HepG2 (cell line): Measurements from ENCODE around the gene C21orf91. TPM values are rescaled to one million over a fixed set of nuclear protein-coding genes. Genes with fewer than 3 reads are reported as not detected.

Source experiments
- CBX1 ChIP-seq: IDR thresholded peaks from one replicate; pipeline ENCODE4 v1.6.1; 2016; ENCODE audit warnings: antibody characterized with exemption, low read depth
- EED ChIP-seq: sonication (generic); formaldehyde crosslinking; IDR thresholded peaks from 2 replicates; pipeline ENCODE4 v1.5.0; 2020; ENCODE audit warnings: mild to moderate bottlenecking, missing genetic modification reagents
- HDAC1 ChIP-seq: sonication (generic); formaldehyde crosslinking; IDR thresholded peaks from 2 replicates; pipeline ENCODE4 v1.5.1; 2020; ENCODE audit warnings: mild to moderate bottlenecking, missing genetic modification reagents
- HNRNPLL ChIP-seq: fragments of 200-400 bp; formaldehyde crosslinking; IDR thresholded peaks from 2 replicates; pipeline ENCODE4 v1.6.1; 2017; ENCODE audit warnings: mild to moderate bottlenecking, low read depth, low read length; ENCODE audit not compliant: poor library complexity, severe bottlenecking
- NRL ChIP-seq: sonication (generic); formaldehyde crosslinking; IDR thresholded peaks from 2 replicates; pipeline ENCODE4 v1.5.0; 2020; ENCODE audit warnings: missing genetic modification reagents, mild to moderate bottlenecking, moderate library complexity, borderline replicate concordance
- PCBP2 ChIP-seq: fragments of 200-400 bp; formaldehyde crosslinking; optimal IDR thresholded peaks from 2 replicates; pipeline ENCODE3; 2018; ENCODE audit warnings: low read length, low read depth; ENCODE audit not compliant: poor library complexity, severe bottlenecking
- PITX1 ChIP-seq: sonication (generic); formaldehyde crosslinking; IDR thresholded peaks from 2 replicates; pipeline ENCODE4 v1.5.1; 2020; ENCODE audit warnings: mild to moderate bottlenecking, missing genetic modification reagents
- REPIN1 ChIP-seq: sonication (generic); formaldehyde crosslinking; IDR thresholded peaks from 2 replicates; pipeline ENCODE4 v1.8.0; 2022; ENCODE audit warnings: missing genetic modification reagents, low read depth, mild to moderate bottlenecking, borderline replicate concordance
- TAF1 ChIP-seq: sonication (generic); formaldehyde crosslinking; IDR thresholded peaks from 2 replicates; pipeline ENCODE4 v1.4.0; 2020; ENCODE audit warnings: missing genetic modification reagents
- ZFP37 ChIP-seq: sonication (generic); formaldehyde crosslinking; IDR thresholded peaks from 2 replicates; pipeline ENCODE4 v1.4.0; 2020; ENCODE audit warnings: missing genetic modification reagents, borderline replicate concordance
- ZNF232 ChIP-seq: sonication (generic); formaldehyde crosslinking; IDR thresholded peaks from 2 replicates; pipeline ENCODE4 v1.4.0; 2020; ENCODE audit warnings: missing genetic modification reagents, borderline replicate concordance
- ZNF317 ChIP-seq: sonication (generic); formaldehyde crosslinking; IDR thresholded peaks from 2 replicates; pipeline ENCODE4 v1.5.0; 2020; ENCODE audit warnings: mild to moderate bottlenecking, missing genetic modification reagents
- ZNF670 ChIP-seq: sonication (generic); formaldehyde crosslinking; IDR thresholded peaks from 2 replicates; pipeline ENCODE4 v1.8.0; 2022; ENCODE audit warnings: mild to moderate bottlenecking, missing genetic modification reagents, borderline replicate concordance
- polyA plus RNA-seq, 8 experiments: library from polyadenylated mRNA; depleted of rRNA in 3 of 8; stranded (reverse) in 7 of 8; unstranded in 1 of 8; fragments of >200 nt; fragmentation: Illumina TruSeq in 4 of 8; extraction: Trizol in 4 of 8; gene quantifications; 2 replicates each; pipeline versions ENCODE4 v1.2.1 to v1.2.3, GENCODE V29; 2011 to 2016; ENCODE audit warnings: low read depth in 4 of 8, missing spikeins in 1 of 8, mixed read lengths in 1 of 8; ENCODE audit not compliant: insufficient read depth in 1 of 8
- total RNA-seq, 5 experiments: library from RNA; depleted of rRNA; stranded (reverse); fragments of >200 nt; fragmentation: Illumina TruSeq; extraction: Trizol; gene quantifications; 2 replicates each; pipeline ENCODE4 v1.2.3, GENCODE V29; 2016; ENCODE audit warnings: low read depth in 1 of 5
- TF ChIP-seq, protein P1 (sequence below): IDR thresholded peaks from 2 replicates; pipeline ENCODE4 v1.6.1; 2016; ENCODE audit warnings: missing compliant biosample characterization, missing genetic modification reagents, borderline replicate concordance
- TF ChIP-seq, protein P2 (sequence below): conservative IDR thresholded peaks from 2 replicates; pipeline ENCODE4 v1.6.1; 2018; ENCODE audit warnings: missing genetic modification reagents
- TF ChIP-seq, protein P3 (sequence below): sonication (generic); formaldehyde crosslinking; IDR thresholded peaks from 2 replicates; pipeline ENCODE4 v1.8.0; 2022; ENCODE audit warnings: mild to moderate bottlenecking, missing genetic modification reagents, borderline replicate concordance
- TF ChIP-seq, protein P4 (sequence below): IDR thresholded peaks from 2 replicates; pipeline ENCODE4 v1.6.1; 2016; ENCODE audit warnings: mild to moderate bottlenecking, missing biosample characterization, missing genetic modification reagents
- TF ChIP-seq, protein P5 (sequence below): sonication (generic); formaldehyde crosslinking; IDR thresholded peaks from 2 replicates; pipeline ENCODE4 v1.4.0; 2020; ENCODE audit warnings: missing genetic modification reagents, borderline replicate concordance

C21orf91 gene
- total and polyA plus RNA-seq, 2 of the 13 experiments (the other 11 are each of a cell fraction or from before 2014, with no cell fraction given): 2.9 to 7.8 TPM

DNA sequence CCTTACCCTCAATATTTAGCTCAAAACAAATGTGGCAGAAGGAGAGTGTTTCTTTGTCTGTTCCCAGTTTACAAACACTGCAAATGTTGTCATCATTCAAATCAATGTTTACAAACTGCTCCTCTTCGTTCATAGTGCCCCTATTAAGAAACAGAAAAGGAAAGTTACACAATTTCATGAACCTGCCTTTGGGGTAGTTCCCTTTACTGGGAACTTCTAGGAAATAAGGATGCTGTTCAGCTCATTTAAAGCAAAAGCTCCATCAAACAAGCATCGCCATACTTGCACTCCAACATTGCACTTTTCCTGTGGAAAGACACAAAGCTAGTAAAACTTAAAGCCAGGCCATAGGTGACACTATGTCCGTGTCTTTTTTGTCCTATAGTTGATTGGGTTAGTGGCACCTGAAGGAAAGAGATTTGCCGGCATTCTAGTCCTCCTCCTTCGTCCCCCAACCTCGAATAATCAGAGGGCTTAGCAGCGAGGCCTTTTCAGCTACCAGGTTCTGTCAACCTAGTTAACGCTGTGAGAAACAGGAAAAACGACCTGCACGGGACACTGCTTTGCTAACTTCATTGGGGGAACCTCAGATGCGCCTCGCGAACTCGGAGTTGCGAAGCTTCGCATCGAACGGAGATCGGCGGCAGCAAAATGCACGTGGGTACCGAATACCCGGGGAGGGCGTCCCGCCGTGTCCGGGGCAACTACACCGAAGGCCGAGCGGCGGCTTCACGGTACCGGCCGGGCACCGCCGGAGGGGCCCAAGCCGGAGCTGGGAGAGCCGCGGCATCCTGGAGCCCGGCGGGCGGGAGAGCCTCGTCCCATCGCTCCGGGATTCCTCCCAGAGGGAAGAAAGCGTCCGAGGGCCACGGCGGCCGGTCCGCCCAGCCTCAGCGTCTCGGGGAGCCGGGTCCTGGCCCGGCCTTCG lies 706 bp downstream of the C21orf91 start (continued):
- TF ChIP-seq, protein P1, sequence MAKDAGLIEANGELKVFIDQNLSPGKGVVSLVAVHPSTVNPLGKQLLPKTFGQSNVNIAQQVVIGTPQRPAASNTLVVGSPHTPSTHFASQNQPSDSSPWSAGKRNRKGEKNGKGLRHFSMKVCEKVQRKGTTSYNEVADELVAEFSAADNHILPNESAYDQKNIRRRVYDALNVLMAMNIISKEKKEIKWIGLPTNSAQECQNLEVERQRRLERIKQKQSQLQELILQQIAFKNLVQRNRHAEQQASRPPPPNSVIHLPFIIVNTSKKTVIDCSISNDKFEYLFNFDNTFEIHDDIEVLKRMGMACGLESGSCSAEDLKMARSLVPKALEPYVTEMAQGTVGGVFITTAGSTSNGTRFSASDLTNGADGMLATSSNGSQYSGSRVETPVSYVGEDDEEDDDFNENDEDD (CRISPR knock-in tag): peak; percentile 27; the same call in 1 of the 2 replicates
- TF ChIP-seq, protein P2, sequence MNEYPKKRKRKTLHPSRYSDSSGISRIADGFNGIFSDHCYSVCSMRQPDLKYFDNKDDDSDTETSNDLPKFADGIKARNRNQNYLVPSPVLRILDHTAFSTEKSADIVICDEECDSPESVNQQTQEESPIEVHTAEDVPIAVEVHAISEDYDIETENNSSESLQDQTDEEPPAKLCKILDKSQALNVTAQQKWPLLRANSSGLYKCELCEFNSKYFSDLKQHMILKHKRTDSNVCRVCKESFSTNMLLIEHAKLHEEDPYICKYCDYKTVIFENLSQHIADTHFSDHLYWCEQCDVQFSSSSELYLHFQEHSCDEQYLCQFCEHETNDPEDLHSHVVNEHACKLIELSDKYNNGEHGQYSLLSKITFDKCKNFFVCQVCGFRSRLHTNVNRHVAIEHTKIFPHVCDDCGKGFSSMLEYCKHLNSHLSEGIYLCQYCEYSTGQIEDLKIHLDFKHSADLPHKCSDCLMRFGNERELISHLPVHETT: 0 out of 2 replicates have a peak, but pooled peaks have one; percentile 31
- TF ChIP-seq, protein P3, sequence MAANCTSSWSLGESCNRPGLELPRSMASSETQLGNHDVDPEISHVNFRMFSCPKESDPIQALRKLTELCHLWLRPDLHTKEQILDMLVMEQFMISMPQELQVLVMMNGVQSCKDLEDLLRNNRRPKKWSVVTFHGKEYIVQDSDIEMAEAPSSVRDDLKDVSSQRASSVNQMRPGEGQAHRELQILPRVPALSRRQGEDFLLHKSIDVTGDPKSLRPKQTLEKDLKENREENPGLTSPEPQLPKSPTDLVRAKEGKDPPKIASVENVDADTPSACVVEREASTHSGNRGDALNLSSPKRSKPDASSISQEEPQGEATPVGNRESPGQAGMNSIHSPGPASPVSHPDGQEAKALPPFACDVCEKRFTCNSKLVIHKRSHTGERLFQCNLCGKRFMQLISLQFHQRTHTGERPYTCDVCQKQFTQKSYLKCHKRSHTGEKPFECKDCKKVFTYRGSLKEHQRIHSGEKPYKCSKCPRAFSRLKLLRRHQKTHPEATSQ: 0 out of 2 replicates have a peak, but pooled peaks have one; percentile 20
- no peak for TF ChIP-seq TAF1 (CRISPR knock-in tag)
- TF ChIP-seq REPIN1 (CRISPR knock-in tag): 0 out of 2 replicates have a peak, but pooled peaks have one; percentile 14
- TF ChIP-seq ZFP37: 0 out of 2 replicates have a peak, but pooled peaks have one; percentile 71
- TF ChIP-seq, protein P4, sequence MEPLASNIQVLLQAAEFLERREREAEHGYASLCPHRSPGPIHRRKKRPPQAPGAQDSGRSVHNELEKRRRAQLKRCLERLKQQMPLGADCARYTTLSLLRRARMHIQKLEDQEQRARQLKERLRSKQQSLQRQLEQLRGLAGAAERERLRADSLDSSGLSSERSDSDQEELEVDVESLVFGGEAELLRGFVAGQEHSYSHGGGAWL (CRISPR knock-in tag): peak; percentile 58; the same call in 1 of the 2 replicates
- 0 out of 2 replicates have a peak, but pooled peaks have one; percentile 28 for TF ChIP-seq NRL (CRISPR knock-in tag)
- TF ChIP-seq ZNF232: 0 out of 2 replicates have a peak, but pooled peaks have one; percentile 23
- TF ChIP-seq, protein P5, sequence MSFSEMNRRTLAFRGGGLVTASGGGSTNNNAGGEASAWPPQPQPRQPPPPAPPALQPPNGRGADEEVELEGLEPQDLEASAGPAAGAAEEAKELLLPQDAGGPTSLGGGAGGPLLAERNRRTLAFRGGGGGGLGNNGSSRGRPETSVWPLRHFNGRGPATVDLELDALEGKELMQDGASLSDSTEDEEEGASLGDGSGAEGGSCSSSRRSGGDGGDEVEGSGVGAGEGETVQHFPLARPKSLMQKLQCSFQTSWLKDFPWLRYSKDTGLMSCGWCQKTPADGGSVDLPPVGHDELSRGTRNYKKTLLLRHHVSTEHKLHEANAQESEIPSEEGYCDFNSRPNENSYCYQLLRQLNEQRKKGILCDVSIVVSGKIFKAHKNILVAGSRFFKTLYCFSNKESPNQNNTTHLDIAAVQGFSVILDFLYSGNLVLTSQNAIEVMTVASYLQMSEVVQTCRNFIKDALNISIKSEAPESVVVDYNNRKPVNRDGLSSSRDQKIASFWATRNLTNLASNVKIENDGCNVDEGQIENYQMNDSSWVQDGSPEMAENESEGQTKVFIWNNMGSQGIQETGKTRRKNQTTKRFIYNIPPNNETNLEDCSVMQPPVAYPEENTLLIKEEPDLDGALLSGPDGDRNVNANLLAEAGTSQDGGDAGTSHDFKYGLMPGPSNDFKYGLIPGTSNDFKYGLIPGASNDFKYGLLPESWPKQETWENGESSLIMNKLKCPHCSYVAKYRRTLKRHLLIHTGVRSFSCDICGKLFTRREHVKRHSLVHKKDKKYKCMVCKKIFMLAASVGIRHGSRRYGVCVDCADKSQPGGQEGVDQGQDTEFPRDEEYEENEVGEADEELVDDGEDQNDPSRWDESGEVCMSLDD (CRISPR knock-in tag): peak; percentile 39; the same call in 1 of the 2 replicates
- 0 out of 2 replicates have a peak, but pooled peaks have one; percentile 34 for TF ChIP-seq ZNF670 (CRISPR knock-in tag)
- TF ChIP-seq HNRNPLL: peak; percentile 77
- 0 out of 2 replicates have a peak, but pooled peaks have one; percentile 40 for TF ChIP-seq PITX1
- TF ChIP-seq EED (CRISPR knock-in tag): 0 out of 2 replicates have a peak, but pooled peaks have one; percentile 20
- TF ChIP-seq ZNF317 (CRISPR knock-in tag): no peak
- TF ChIP-seq PCBP2: no peak
- TF ChIP-seq CBX1: peak; percentile 56
- peak; percentile 71 for TF ChIP-seq HDAC1
